Right renal cortex interstitium (tissue), 3 donors: ENCODE data around the gene TRMT61A. TPM values are rescaled to one million over a fixed set of nuclear protein-coding genes. Genes with fewer than 3 reads are reported as not detected.

Source experiments
- DNase-seq, 3 donors: peaks; one replicate each; pipeline ENCODE4 v3.0.0-alpha.2; 2013; ENCODE audit warnings: low read depth in 3 of 3, low spot score in 2 of 3
- polyA plus RNA-seq, 3 donors: library from polyadenylated mRNA; unstranded; fragments of 120-200 nt; gene quantifications; one replicate each; pipeline ENCODE4 v1.2.1, GENCODE V29; 2013; ENCODE audit not compliant: insufficient read length in 3 of 3

The TRMT61A gene
- polyA plus RNA-seq, 3 donors = 5.7 to 6.8 (median 5.9) TPM

GRCh38 chr14:103561381-103562178 is 32.6 kb downstream of the TRMT61A start:
- no peak for DNase-seq

- no peak for DNase-seq
Measured at GRCh38 chr14:103562179-103562428, 33.1 kb downstream of the TRMT61A start.

GRCh38 chr14:103562429-103563225 is 33.6 kb downstream of the TRMT61A start, which contains the start of the genes BAG5 and COA8:
BAG5 (minus strand) TSS chr14:103562657; CDS start chr14:103561164, 1,493 bp downstream.
COA8 (plus strand) TSS chr14:103562960; CDS start chr14:103563002, 42 bp downstream.
- DNase-seq = peak in 1 of 3 donors; percentile 62

GRCh38 chr14:103563226-103563620 is 34.2 kb downstream of the TRMT61A start:
- no peak for DNase-seq

GRCh38 chr14:103563844-103564505 is 35.0 kb downstream of the TRMT61A start:
- no peak for DNase-seq

- no peak for DNase-seq
Measured at GRCh38 chr14:103568952-103569351, 40.0 kb downstream of the TRMT61A start.

- no peak for DNase-seq
Measured at GRCh38 chr14:103569408-103569807, 40.4 kb downstream of the TRMT61A start.

- no peak for DNase-seq
Measured at GRCh38 chr14:103574104-103574503, 45.1 kb downstream of the TRMT61A start.

GRCh38 chr14:103574707-103575285 is 45.8 kb downstream of the TRMT61A start:
- DNase-seq = no peak

- peak in 2 of 3 donors; percentile 60 to 81 for DNase-seq
Measured at GRCh38 chr14:103576371-103577024, 47.5 kb downstream of the TRMT61A start.

- no peak for DNase-seq
Measured at GRCh38 chr14:103578401-103579075, 49.5 kb downstream of the TRMT61A start.

- DNase-seq = no peak
Measured at GRCh38 chr14:103581206-103581605, 52.2 kb downstream of the TRMT61A start.

GRCh38 chr14:103581954-103582703 is 53.1 kb downstream of the TRMT61A start:
- no peak for DNase-seq

- no peak for DNase-seq
Measured at GRCh38 chr14:103584326-103584915, 55.4 kb downstream of the TRMT61A start.

Other genes with a start within 250 kb of the TRMT61A start
- 100 to 1,000 TPM; 258 to 291 (median 266) TPM for gene EIF5, start 195.0 kb upstream of the TRMT61A start, polyA plus RNA-seq
- 10 to 100 TPM; 87.3 to 99.0 (median 97.8) TPM for gene MARK3, start 143.8 kb upstream of the TRMT61A start, polyA plus RNA-seq
- gene CKB, start 6.4 kb upstream of the TRMT61A start, polyA plus RNA-seq = 100 to 1,000 TPM in 2 of 3 donors, 10 to 100 TPM in 1; 98.8 to 122 (median 118) TPM
- gene BAG5, start 33.5 kb downstream of the TRMT61A start, polyA plus RNA-seq = 10 to 100 TPM; 30.7 to 35.8 (median 33.5) TPM
- 10 to 100 TPM; 39.5 to 40.1 (median 39.5) TPM for gene COA8, start 33.8 kb downstream of the TRMT61A start, polyA plus RNA-seq
- 10 to 100 TPM; 81.6 to 89.5 (median 85.6) TPM for gene KLC1, start 100.0 kb downstream of the TRMT61A start, polyA plus RNA-seq
- 10 to 100 TPM; 11.3 to 13.5 (median 12.2) TPM for gene XRCC3, start 186.3 kb downstream of the TRMT61A start, polyA plus RNA-seq
- 10 to 100 TPM; 48.7 to 53.6 (median 49.6) TPM for gene ZFYVE21, start 186.6 kb downstream of the TRMT61A start, polyA plus RNA-seq